ENCODE data around the gene ADGRB3. TPM values are rescaled to one million over a fixed set of nuclear protein-coding genes. Genes with fewer than 3 reads are reported as not detected.

ADGRB3 gene
- total RNA-seq, 1 donor from 2014 or later, result 1.5 TPM

GRCh38 chr6:69311888-69312287 lies 676.8 kb downstream of the ADGRB3 start:
- H3K4me3 ChIP-seq, result no peak overlapping the region
- peaks cover 6% of the 10 kb centered on the region for H3K9me3 ChIP-seq (replicated peaks)
- H3K27me3 ChIP-seq (ENCODE audit: low read depth), result no peaks in the 10 kb centered on the region
- H3K27ac ChIP-seq (replicated peaks), result no peak overlapping the region
- TF ChIP-seq CTCF (IDR thresholded peaks at IDR 0.05; ENCODE audit: borderline replicate concordance), result no peak
- H3K4me1 ChIP-seq, result peaks cover 3% of the 10 kb centered on the region
- intact Hi-C loops (cut with micrococcal nuclease), result no loop called here
- DNase-seq, result no peak
- no peaks in the 10 kb centered on the region for H3K36me3 ChIP-seq

- Histone ChIP-seq H3K4me1 (no peaks in the 10 kb centered on the region), H3K9me3 (replicated peaks) (no peaks in the 10 kb centered on the region), H3K27ac (replicated peaks) (no peak overlapping the region), H3K36me3 (no peaks in the 10 kb centered on the region), H3K4me3 (no peak overlapping the region), H3K27me3 (ENCODE audit: low read depth) (no peaks in the 10 kb centered on the region)
- no peak for TF ChIP-seq CTCF (IDR thresholded peaks at IDR 0.05; ENCODE audit: borderline replicate concordance)
- intact Hi-C loops (cut with micrococcal nuclease), result no loop called here
- no peak for DNase-seq
Measured at GRCh38 chr6:69314001-69314400, 678.9 kb downstream of the ADGRB3 start.

- H3K4me1 ChIP-seq, result no peaks in the 10 kb centered on the region
- H3K27me3 ChIP-seq (ENCODE audit: low read depth), result no peaks in the 10 kb centered on the region
- no peak overlapping the region for H3K27ac ChIP-seq (replicated peaks)
- H3K9me3 ChIP-seq (replicated peaks), result no peaks in the 10 kb centered on the region
- intact Hi-C loops (cut with micrococcal nuclease), result no loop called here
- DNase-seq, result no peak
- no peaks in the 10 kb centered on the region for H3K36me3 ChIP-seq
- no peak overlapping the region for H3K4me3 ChIP-seq
- no peak for TF ChIP-seq CTCF (IDR thresholded peaks at IDR 0.05; ENCODE audit: borderline replicate concordance)
Measured at GRCh38 chr6:69314531-69314930, 679.4 kb downstream of the ADGRB3 start.

GRCh38 chr6:69331886-69332285 lies 696.8 kb downstream of the ADGRB3 start:
- TF ChIP-seq CTCF (IDR thresholded peaks at IDR 0.05; ENCODE audit: borderline replicate concordance), result no peak
- H3K27me3 ChIP-seq (ENCODE audit: low read depth), result no peaks in the 10 kb centered on the region
- no peak for DNase-seq
- H3K27ac ChIP-seq (replicated peaks), result no peak overlapping the region
- no peaks in the 10 kb centered on the region for H3K9me3 ChIP-seq (replicated peaks)
- H3K4me3 ChIP-seq, result no peak overlapping the region
- no peaks in the 10 kb centered on the region for H3K4me1 ChIP-seq
- intact Hi-C loops (cut with micrococcal nuclease), result no loop called here
- H3K36me3 ChIP-seq, result no peaks in the 10 kb centered on the region

GRCh38 chr6:69337311-69337710 lies 702.2 kb downstream of the ADGRB3 start:
- no peaks in the 10 kb centered on the region for H3K27me3 ChIP-seq (ENCODE audit: low read depth)
- intact Hi-C loops (cut with micrococcal nuclease), result no loop called here
- TF ChIP-seq CTCF (IDR thresholded peaks at IDR 0.05; ENCODE audit: borderline replicate concordance), result no peak

More at GRCh38 chr6:69337311-69337710, 702.2 kb downstream of the ADGRB3 start:
- Histone ChIP-seq H3K36me3 (no peaks in the 10 kb centered on the region), H3K4me3 (no peak overlapping the region), H3K27ac (replicated peaks) (no peak overlapping the region), H3K9me3 (replicated peaks) (no peaks in the 10 kb centered on the region), H3K4me1 (no peaks in the 10 kb centered on the region)
- no peak for DNase-seq
